HepG2 (cell line): ENCODE results near the gene ATP5F1A. TPM values are rescaled to one million over a fixed set of nuclear protein-coding genes. Genes with fewer than 3 reads are reported as not detected.

ENCODE experiments used
- FOSL1 ChIP-seq: sonication (generic); formaldehyde crosslinking; IDR thresholded peaks from 2 replicates; pipeline ENCODE4 v1.9.0; 2021; ENCODE audit warnings: missing genetic modification reagents, borderline replicate concordance
- IKZF1 ChIP-seq: fragments of 450-650 bp; IDR thresholded peaks from 2 replicates; pipeline ENCODE4 v1.7.1; 2016
- JDP2 ChIP-seq: sonication (generic); formaldehyde crosslinking; IDR thresholded peaks from 2 replicates; pipeline ENCODE4 v1.8.1; 2022; ENCODE audit warnings: missing genetic modification reagents, borderline replicate concordance
- MYNN ChIP-seq: sonication (generic); formaldehyde crosslinking; IDR thresholded peaks from 2 replicates; pipeline ENCODE4 v1.4.0; 2020; ENCODE audit warnings: mild to moderate bottlenecking, low read depth, missing genetic modification reagents
- PBX3 ChIP-seq: sonication (generic); formaldehyde crosslinking; IDR thresholded peaks from 2 replicates; pipeline ENCODE4 v1.8.1; 2023; ENCODE audit warnings: missing genetic modification reagents, inconsistent platforms, borderline replicate concordance
- SP5 ChIP-seq: IDR thresholded peaks from 2 replicates; pipeline ENCODE4 v1.6.1; 2016; ENCODE audit warnings: low read depth, borderline replicate concordance
- SRSF4 ChIP-seq: fragments of 200-400 bp; formaldehyde crosslinking; IDR thresholded peaks from one replicate; pipeline ENCODE4 v1.6.1; 2018; ENCODE audit warnings: mild to moderate bottlenecking, low read depth, low read length, moderate library complexity; ENCODE audit not compliant: poor library complexity, severe bottlenecking
- TCF12 ChIP-seq, 2 experiments: fragments of 450-650 bp in 1 of 2; sonication (generic) in 1 of 2; formaldehyde crosslinking in 1 of 2; IDR thresholded peaks; 2 replicates each; pipeline versions ENCODE4 v1.6.1 to v1.8.0; 2017 to 2022; ENCODE audit warnings: antibody characterized with exemption in 1 of 2, mild to moderate bottlenecking in 1 of 2, missing genetic modification reagents in 1 of 2, moderate library complexity in 1 of 2
- TEF ChIP-seq: sonication (generic); formaldehyde crosslinking; IDR thresholded peaks from 2 replicates; pipeline ENCODE4 v1.5.0; 2020; ENCODE audit warnings: missing genetic modification reagents
- ZNF12 ChIP-seq: sonication (generic); formaldehyde crosslinking; IDR thresholded peaks from 2 replicates; pipeline ENCODE4 v1.5.0; 2020; ENCODE audit warnings: missing genetic modification reagents
- ZNF431 ChIP-seq: sonication (generic); formaldehyde crosslinking; IDR thresholded peaks from 2 replicates; pipeline ENCODE4 v1.9.0; 2022; ENCODE audit warnings: missing genetic modification reagents, low read depth, mild to moderate bottlenecking, borderline replicate concordance
- ZNF576 ChIP-seq: sonication (generic); formaldehyde crosslinking; IDR thresholded peaks from 2 replicates; pipeline ENCODE4 v1.4.0; 2020; ENCODE audit warnings: mild to moderate bottlenecking, missing genetic modification reagents
- polyA plus RNA-seq, 8 experiments: library from polyadenylated mRNA; depleted of rRNA in 3 of 8; stranded (reverse) in 7 of 8; unstranded in 1 of 8; fragments of >200 nt; fragmentation: Illumina TruSeq in 4 of 8; extraction: Trizol in 4 of 8; gene quantifications; 2 replicates each; pipeline versions ENCODE4 v1.2.1 to v1.2.3, GENCODE V29; 2011 to 2016; ENCODE audit warnings: low read depth in 4 of 8, missing spikeins in 1 of 8, mixed read lengths in 1 of 8; ENCODE audit not compliant: insufficient read depth in 1 of 8
- total RNA-seq, 5 experiments: library from RNA; depleted of rRNA; stranded (reverse); fragments of >200 nt; fragmentation: Illumina TruSeq; extraction: Trizol; gene quantifications; 2 replicates each; pipeline ENCODE4 v1.2.3, GENCODE V29; 2016; ENCODE audit warnings: low read depth in 1 of 5
- TF ChIP-seq, protein P1 (sequence below): sonication (generic); formaldehyde crosslinking; IDR thresholded peaks from 2 replicates; pipeline ENCODE4 v1.4.0; 2020; ENCODE audit warnings: missing genetic modification reagents
- TF ChIP-seq, protein P2 (sequence below), 2 experiments: sonication (generic) in 1 of 2; formaldehyde crosslinking in 1 of 2; IDR thresholded peaks; 2 replicates each; pipeline versions ENCODE4 v1.6.1 to v1.9.0; 2014 to 2022; ENCODE audit warnings: antibody characterized with exemption in 1 of 2, borderline replicate concordance in 1 of 2, inconsistent platforms in 1 of 2, low read depth in 1 of 2, missing genetic modification reagents in 1 of 2
- TF ChIP-seq, protein P3 (sequence below): sonication (generic); formaldehyde crosslinking; IDR thresholded peaks from 2 replicates; pipeline ENCODE4 v1.5.0; 2020; ENCODE audit warnings: missing genetic modification reagents

The ATP5F1A gene
- total and polyA plus RNA-seq, 2 of the 13 experiments (the other 11 are each of a cell fraction or from before 2014, with no cell fraction given): 459 to 922 TPM

DNA sequence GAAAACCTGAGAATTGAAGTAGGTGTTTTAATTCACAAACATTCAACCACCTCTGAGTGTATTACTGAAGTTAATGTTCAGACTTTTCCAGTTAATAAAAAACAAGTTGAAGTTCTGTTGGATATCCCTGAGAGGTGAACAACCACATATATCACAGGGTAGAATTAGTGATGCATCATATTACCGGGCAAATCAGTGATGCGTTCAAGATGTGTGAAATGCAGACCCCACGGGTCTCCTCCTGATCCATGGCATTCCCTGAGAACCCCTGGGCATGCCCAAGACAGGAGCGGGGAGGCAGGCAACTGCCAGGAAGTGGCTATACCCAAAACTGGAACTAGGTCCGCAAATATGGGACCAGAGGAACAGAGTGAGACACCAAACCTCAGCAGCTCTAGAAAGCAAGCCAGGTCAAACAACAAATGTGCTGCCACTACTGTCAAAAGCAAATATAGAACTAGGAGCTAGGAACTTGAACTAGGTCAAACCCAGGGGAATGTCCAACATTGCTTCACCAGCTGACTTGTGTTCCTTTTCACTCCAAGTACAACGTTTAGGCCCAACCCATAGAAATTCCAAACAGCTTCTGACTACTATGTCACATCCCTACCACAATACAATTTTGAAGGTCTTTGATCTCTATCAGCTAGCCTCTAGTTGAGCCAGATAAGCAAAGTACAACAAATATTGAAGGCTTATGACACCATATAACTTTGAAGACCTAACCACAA lies 46.2 kb downstream of the ATP5F1A start (continued):
- TF ChIP-seq IKZF1 (no peak), ZNF12 (CRISPR knock-in tag) (peak; percentile 64; the same call in 1 of the 2 replicates), PBX3 (CRISPR knock-in tag) (no peak), ZNF431 (0 out of 2 replicates have a peak, but pooled peaks have one; percentile 69), TCF12 (IDR thresholded peaks at IDR 0.05) (no peak), TCF12 (CRISPR knock-in tag; IDR thresholded peaks at IDR 0.05) (peak; percentile 65; the same call in 1 of the 2 replicates), MYNN (CRISPR knock-in tag) (no peak), ZNF576 (CRISPR knock-in tag) (no peak), FOSL1 (CRISPR knock-in tag) (no peak), JDP2 (CRISPR knock-in tag) (no peak), TEF (no peak), SP5 (CRISPR knock-in tag) (peak; percentile 90), SRSF4 (no peak)
- TF ChIP-seq, protein P1, sequence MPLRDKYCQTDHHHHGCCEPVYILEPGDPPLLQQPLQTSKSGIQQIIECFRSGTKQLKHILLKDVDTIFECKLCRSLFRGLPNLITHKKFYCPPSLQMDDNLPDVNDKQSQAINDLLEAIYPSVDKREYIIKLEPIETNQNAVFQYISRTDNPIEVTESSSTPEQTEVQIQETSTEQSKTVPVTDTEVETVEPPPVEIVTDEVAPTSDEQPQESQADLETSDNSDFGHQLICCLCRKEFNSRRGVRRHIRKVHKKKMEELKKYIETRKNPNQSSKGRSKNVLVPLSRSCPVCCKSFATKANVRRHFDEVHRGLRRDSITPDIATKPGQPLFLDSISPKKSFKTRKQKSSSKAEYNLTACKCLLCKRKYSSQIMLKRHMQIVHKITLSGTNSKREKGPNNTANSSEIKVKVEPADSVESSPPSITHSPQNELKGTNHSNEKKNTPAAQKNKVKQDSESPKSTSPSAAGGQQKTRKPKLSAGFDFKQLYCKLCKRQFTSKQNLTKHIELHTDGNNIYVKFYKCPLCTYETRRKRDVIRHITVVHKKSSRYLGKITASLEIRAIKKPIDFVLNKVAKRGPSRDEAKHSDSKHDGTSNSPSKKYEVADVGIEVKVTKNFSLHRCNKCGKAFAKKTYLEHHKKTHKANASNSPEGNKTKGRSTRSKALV (CRISPR knock-in tag): no peak
- TF ChIP-seq, protein P2, sequence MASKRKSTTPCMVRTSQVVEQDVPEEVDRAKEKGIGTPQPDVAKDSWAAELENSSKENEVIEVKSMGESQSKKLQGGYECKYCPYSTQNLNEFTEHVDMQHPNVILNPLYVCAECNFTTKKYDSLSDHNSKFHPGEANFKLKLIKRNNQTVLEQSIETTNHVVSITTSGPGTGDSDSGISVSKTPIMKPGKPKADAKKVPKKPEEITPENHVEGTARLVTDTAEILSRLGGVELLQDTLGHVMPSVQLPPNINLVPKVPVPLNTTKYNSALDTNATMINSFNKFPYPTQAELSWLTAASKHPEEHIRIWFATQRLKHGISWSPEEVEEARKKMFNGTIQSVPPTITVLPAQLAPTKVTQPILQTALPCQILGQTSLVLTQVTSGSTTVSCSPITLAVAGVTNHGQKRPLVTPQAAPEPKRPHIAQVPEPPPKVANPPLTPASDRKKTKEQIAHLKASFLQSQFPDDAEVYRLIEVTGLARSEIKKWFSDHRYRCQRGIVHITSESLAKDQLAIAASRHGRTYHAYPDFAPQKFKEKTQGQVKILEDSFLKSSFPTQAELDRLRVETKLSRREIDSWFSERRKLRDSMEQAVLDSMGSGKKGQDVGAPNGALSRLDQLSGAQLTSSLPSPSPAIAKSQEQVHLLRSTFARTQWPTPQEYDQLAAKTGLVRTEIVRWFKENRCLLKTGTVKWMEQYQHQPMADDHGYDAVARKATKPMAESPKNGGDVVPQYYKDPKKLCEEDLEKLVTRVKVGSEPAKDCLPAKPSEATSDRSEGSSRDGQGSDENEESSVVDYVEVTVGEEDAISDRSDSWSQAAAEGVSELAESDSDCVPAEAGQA (IDR thresholded peaks at IDR 0.05; ENCODE audit: low read depth): no peak
- TF ChIP-seq, protein P2 (CRISPR knock-in tag; IDR thresholded peaks at IDR 0.05; ENCODE audit: borderline replicate concordance): no peak
- TF ChIP-seq, protein P3, sequence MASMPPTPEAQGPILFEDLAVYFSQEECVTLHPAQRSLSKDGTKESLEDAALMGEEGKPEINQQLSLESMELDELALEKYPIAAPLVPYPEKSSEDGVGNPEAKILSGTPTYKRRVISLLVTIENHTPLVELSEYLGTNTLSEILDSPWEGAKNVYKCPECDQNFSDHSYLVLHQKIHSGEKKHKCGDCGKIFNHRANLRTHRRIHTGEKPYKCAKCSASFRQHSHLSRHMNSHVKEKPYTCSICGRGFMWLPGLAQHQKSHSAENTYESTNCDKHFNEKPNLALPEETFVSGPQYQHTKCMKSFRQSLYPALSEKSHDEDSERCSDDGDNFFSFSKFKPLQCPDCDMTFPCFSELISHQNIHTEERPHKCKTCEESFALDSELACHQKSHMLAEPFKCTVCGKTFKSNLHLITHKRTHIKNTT: no peak
